Aorta (tissue), 5 donors: ENCODE results near the gene PGBD1. TPM values are rescaled to one million over a fixed set of nuclear protein-coding genes. Genes with fewer than 3 reads are reported as not detected.

ENCODE experiments used
- ATAC-seq: fragments of 200-7000 bp; cut with Tn5 transposase; one replicate; pipeline ENCODE4 v1.9.1; 2022; ENCODE audit warnings: moderate library complexity; ENCODE audit not compliant: low FRiP score
- DNase-seq, 2 donors: peaks; one replicate each; pipeline ENCODE4 v3.0.0-alpha.2; 2020
- H3K27ac ChIP-seq, 2 donors: one replicate each; pipeline ENCODE4 v1.5.1; 2013; ENCODE audit warnings: low read length in 2 of 2, mild to moderate bottlenecking in 2 of 2, moderate library complexity in 2 of 2, control low read depth in 1 of 2, inconsistent platforms in 1 of 2, low read depth in 1 of 2
- H3K27me3 ChIP-seq, 2 donors: one replicate each; pipeline ENCODE4 v1.6.1; 2013; ENCODE audit warnings: control low read depth in 1 of 2, low read length in 1 of 2, mild to moderate bottlenecking in 1 of 2, moderate library complexity in 1 of 2; ENCODE audit not compliant: insufficient read depth in 2 of 2, control insufficient read depth in 1 of 2
- H3K36me3 ChIP-seq, 2 donors: one replicate each; pipeline ENCODE4 v1.6.1; 2013; ENCODE audit warnings: control low read depth in 1 of 2, low read length in 1 of 2, mild to moderate bottlenecking in 1 of 2; ENCODE audit not compliant: insufficient read depth in 2 of 2, control insufficient read depth in 1 of 2
- H3K4me1 ChIP-seq, 2 donors: one replicate each; pipeline ENCODE4 v1.6.1; 2013; ENCODE audit warnings: low read length in 2 of 2, control low read depth in 1 of 2, mild to moderate bottlenecking in 1 of 2, moderate library complexity in 1 of 2; ENCODE audit not compliant: insufficient read depth in 2 of 2, control insufficient read depth in 1 of 2
- H3K4me3 ChIP-seq, 2 donors: one replicate each; pipeline ENCODE4 v1.5.1; 2013; ENCODE audit warnings: low read length in 2 of 2, control low read depth in 1 of 2, mild to moderate bottlenecking in 1 of 2
- H3K9me3 ChIP-seq: one replicate; pipeline ENCODE4 v1.6.1; 2013; ENCODE audit warnings: mild to moderate bottlenecking, low read length; ENCODE audit not compliant: control insufficient read depth
- WGBS, 2 donors: extraction: QIAGEN DNeasy Blood & Tissue Kit; methylation state at CpG; one replicate each; pipeline ENCODE4 v1.1.7; 2013; 5-methylcytosine and 5-hydroxymethylcytosine counted together
- intact Hi-C, 2 donors: fragments of 100-400 bp; cut with DNase I; formaldehyde crosslinking; loops; one replicate each; pipeline versions ENCODE4 v1.14.2 to v1.15.0; 2022
- polyA plus RNA-seq, 2 donors: library from polyadenylated mRNA; stranded (reverse); fragments of 200-250 nt; gene quantifications; one replicate each; pipeline ENCODE4 v1.2.3, GENCODE V29; 2013
- total RNA-seq, 2 donors: library from RNA; stranded (reverse); fragmentation: NEBNext Ultra II Directional; extraction: Animal tissue kit (Norgen Biotek cat#: 25700); gene quantifications; one replicate each; pipeline ENCODE4 v1.2.1, GENCODE V29; 2021
- donor health status: healthy with polysubstance abuse.
- donor health status: Bipolar disorder and iron deficiency.
- donor health status: DM: no; HTN: no; CAD: no.
- donor health status: DM: no; HTN: no; CAD: no.
- donor health status: DM: yes; HTN: yes; CAD: no.

PGBD1 gene
- total and polyA plus RNA-seq, 4 donors = 3.5 to 7.2 (median 6.4) TPM

DNA sequence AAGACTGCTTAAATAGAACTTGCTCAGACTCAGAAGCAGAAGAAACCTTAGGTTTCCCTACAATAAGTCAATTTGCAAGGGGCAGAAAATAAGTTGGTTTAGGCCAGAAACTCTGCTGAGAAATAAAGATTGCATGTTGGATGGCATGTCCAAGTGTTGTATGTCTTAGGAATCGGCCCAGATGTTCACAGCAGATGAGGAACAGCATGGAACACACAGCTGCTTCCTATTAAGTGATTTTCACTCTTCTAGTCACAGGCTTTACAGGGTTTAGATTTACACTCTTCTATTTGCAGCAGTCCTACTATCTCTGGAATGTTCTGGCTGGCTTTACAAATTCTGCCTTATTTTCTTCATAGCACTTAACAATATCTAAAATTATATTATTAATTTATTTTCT lies 32.5 kb upstream of the PGBD1 start:
- no peak overlapping the region for H3K4me3 ChIP-seq
- H3K27me3 ChIP-seq = no peaks in the 10 kb centered on the region
- 67 to 84% methylated on average over 1 of the region's 1 CpG for WGBS, 2 donors
- DNase-seq = no peak
- intact Hi-C loops = no loop called here
- H3K4me1 ChIP-seq = no peaks in the 10 kb centered on the region
- no peak overlapping the region for H3K27ac ChIP-seq
- H3K9me3 ChIP-seq = no peaks in the 10 kb centered on the region
- ATAC-seq = no peak
- peaks cover 2 to 6% of the 10 kb centered on the region in 2 donors for H3K36me3 ChIP-seq

DNA sequence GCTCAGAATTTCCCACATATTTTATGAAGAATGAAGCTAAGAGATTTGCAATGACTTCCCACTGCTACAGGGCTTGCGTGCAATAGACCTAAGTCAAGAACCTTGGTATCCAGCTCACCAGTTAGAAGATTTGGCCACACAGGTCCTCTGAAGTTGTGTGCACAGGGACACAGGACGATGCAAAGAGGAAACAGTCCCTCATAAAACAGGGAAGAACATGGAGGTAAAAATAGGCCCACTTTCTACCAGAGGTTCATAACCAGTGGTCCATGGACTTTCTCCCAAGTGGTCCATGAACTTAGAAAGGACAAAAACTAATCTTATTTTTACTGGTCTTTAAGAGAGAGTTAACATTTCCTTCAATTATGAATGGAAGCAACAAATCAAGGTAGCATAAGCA lies 30.6 kb upstream of the PGBD1 start:
- no peaks in the 10 kb centered on the region for H3K9me3 ChIP-seq
- no peaks in the 10 kb centered on the region for H3K27me3 ChIP-seq
- H3K36me3 ChIP-seq = peaks cover 2% of the 10 kb centered on the region in 2 donors
- DNase-seq (no peak), ATAC-seq (no peak)
- H3K27ac ChIP-seq = no peak overlapping the region
- 71 to 79% methylated on average over 2 of the region's 2 CpGs for WGBS, 2 donors
- no peaks in the 10 kb centered on the region for H3K4me1 ChIP-seq
- H3K4me3 ChIP-seq = peak overlapping the region in 1 of 2 donors; percentile 16
- intact Hi-C loops = loop anchor here (5.0 to 10.0 kb wide), 4 partner anchors 33 to 116 kb away; partner anchors contain the start of gene ZKSCAN8 (in 1 of the 2)

DNA sequence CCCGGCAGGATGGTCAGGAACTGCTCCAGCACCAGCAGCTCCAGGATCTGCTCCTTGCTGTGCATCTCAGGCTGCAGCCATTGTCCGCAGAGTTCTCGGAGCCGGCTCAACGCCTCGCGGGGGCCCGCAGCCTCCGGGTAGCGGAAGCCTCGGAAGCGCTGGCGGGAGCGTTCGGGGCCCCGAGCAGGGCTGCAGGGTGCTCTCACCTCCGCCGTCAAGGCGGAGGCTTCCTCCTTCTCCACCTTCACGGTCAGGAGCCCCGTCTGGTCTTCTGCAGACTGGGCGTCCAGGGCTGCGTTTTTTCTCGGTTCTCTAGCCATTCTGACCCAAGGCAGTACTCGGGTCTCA lies 29.7 kb upstream of the PGBD1 start:
- Histone ChIP-seq H3K4me1 (no peaks in the 10 kb centered on the region), H3K27me3 (no peaks in the 10 kb centered on the region), H3K4me3 (peak overlapping the region; percentile 87 to 98), H3K27ac (no peak overlapping the region), H3K36me3 (peaks cover 0 to 2% of the 10 kb centered on the region in 2 donors), H3K9me3 (no peaks in the 10 kb centered on the region)
- 0 to 1% methylated on average over 24 to 25 of the region's 25 CpGs for WGBS, 2 donors
- intact Hi-C loops = loop anchor here (5.0 to 10.0 kb wide), 4 partner anchors 34 to 117 kb away; partner anchors contain the start of gene ZKSCAN8 (in 1 of the 2)
- peak in 1 of 2 donors; percentile 75 for DNase-seq
- peak; percentile 44 for ATAC-seq

GRCh38 chr6:28252009-28252975 lies 29.1 kb upstream of the PGBD1 start, which contains the start of gene ZKSCAN4:
ZKSCAN4 (minus strand) TSS chr6:28252269; CDS start chr6:28251980, 289 bp downstream.
- DNase-seq (peak; percentile 84 to 85), ATAC-seq (peak; percentile 95)
- Histone ChIP-seq H3K27me3 (no peaks in the 10 kb centered on the region), H3K36me3 (peaks cover 0 to 2% of the 10 kb centered on the region in 2 donors), H3K4me1 (no peaks in the 10 kb centered on the region), H3K9me3 (no peaks in the 10 kb centered on the region), H3K4me3 (peak within 1 kb of the TSS; percentile 87 to 98), H3K27ac (no peak within 1 kb of the TSS)
- intact Hi-C loops = loop anchor here (5.0 to 10.0 kb wide), 4 partner anchors 35 to 117 kb away; partner anchors contain the start of gene ZKSCAN8 (in 1 of the 2)
- 7% methylated on average over 14 of the region's 14 CpGs for WGBS, 2 donors

DNA sequence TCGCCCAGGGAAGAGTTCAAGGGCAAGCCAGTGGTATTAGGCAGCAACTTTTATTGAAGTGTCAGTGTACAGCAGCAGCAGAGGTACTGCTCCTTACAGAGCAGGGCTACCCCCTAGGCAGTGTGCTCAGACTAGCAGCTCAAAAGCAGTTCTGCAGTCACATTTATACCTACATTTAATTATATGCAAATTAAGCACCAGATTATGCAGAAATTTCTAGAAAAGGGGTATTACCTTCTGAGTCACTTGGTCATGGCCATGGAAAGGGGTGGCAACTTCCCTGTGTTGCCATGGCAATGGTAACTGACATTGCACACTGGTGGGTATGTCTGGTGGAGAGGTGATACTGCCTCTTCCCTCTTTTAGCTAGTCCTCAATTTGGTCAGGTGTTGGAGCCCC lies 27.3 kb upstream of the PGBD1 start:
- intact Hi-C loops = loop anchor here (5.0 to 10.0 kb wide), 4 partner anchors 37 to 119 kb away; partner anchors contain the start of gene ZKSCAN8 (in 1 of the 2)
- WGBS, 2 donors = 68 to 72% methylated on average over 1 of the region's 1 CpG
- ATAC-seq = no peak

GRCh38 chr6:28257042-28257441 lies 24.3 kb upstream of the PGBD1 start:
- Histone ChIP-seq H3K27me3 (no peaks in the 10 kb centered on the region), H3K36me3 (no peaks in the 10 kb centered on the region), H3K9me3 (peaks cover 3% of the 10 kb centered on the region), H3K4me3 (no peak overlapping the region), H3K4me1 (no peaks in the 10 kb centered on the region), H3K27ac (no peak overlapping the region)
- no peak for ATAC-seq
- intact Hi-C loops = loop anchor here (10.0 kb wide), 3 partner anchors 98 to 122 kb away; partner anchors contain the start of gene ZKSCAN8 (in 1 of the 2)
- DNase-seq = no peak
- WGBS, 2 donors = 0% methylated on average over 1 of the region's 1 CpG

More for the DNA sequence above, 27.3 kb upstream of the PGBD1 start:
- DNase-seq = no peak
- Histone ChIP-seq H3K27ac (no peak overlapping the region), H3K4me1 (no peaks in the 10 kb centered on the region), H3K36me3 (no peaks in the 10 kb centered on the region), H3K27me3 (no peaks in the 10 kb centered on the region), H3K9me3 (no peaks in the 10 kb centered on the region), H3K4me3 (no peak overlapping the region)

- ATAC-seq (peak; percentile 88), DNase-seq (peak; percentile 91 to 94)
- no peaks in the 10 kb centered on the region for H3K4me1 ChIP-seq
- peaks cover 3% of the 10 kb centered on the region for H3K9me3 ChIP-seq
- H3K27me3 ChIP-seq = no peaks in the 10 kb centered on the region
- H3K36me3 ChIP-seq = no peaks in the 10 kb centered on the region
- no peak within 1 kb of the TSS for H3K27ac ChIP-seq
- whole genome bisulfite sequencing, 2 donors = 18 to 19% methylated on average over 58 of the region's 58 CpGs
- intact Hi-C loops = loop anchor here (10.0 kb wide), 3 partner anchors 96 to 124 kb away; partner anchors contain the start of gene ZKSCAN8 (in 1 of the 2)
- H3K4me3 ChIP-seq = peak within 1 kb of the TSS; percentile 40 to 42
Measured at GRCh38 chr6:28258877-28259777, 22.2 kb upstream of the PGBD1 start, which contains the start of gene NKAPL. NKAPL (plus strand) TSS chr6:28259297; CDS start chr6:28259372, 75 bp downstream.

DNA sequence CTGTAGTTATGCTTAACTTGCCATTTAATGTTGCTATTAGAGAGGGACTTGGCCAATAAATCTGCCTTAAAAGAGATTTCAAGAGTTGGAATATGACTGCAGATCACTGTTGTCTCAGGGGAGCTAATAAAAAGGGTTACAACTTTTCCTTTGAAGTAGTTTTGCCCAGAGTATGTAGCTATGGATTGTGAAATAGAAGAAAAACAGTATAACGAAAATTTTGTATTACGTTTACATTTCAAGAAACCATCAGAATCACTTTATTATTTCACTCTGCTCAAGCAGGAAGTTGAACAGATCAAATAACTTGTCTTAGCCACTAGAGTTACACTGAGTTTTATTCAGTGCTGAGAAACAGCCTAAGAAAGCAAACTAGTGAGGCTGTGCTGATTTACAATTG lies 17.4 kb upstream of the PGBD1 start:
- intact Hi-C loops = no loop called here
- no peak for DNase-seq
- Histone ChIP-seq H3K27ac (no peak overlapping the region), H3K27me3 (no peaks in the 10 kb centered on the region), H3K4me3 (no peak overlapping the region), H3K9me3 (peaks cover 3% of the 10 kb centered on the region), H3K4me1 (peaks cover 0 to 3% of the 10 kb centered on the region in 2 donors), H3K36me3 (no peaks in the 10 kb centered on the region)
- WGBS, 2 donors = 38 to 46% methylated on average over 2 of the region's 2 CpGs
- ATAC-seq = no peak
